HG03097 (cell line): Measurements from ENCODE around the gene SLC27A5.
"Not testable (repeated sequence)": the region's sequence is repeated elsewhere in the genome, so short reads cannot be mapped to it uniquely, and the experiment has no call there.

Experiments used
- ATAC-seq: cut with Tn5 transposase; IDR thresholded peaks from one replicate; pipeline ENCODE4 v1.9.1; 2021; ENCODE audit not compliant: unreplicated experiment, low FRiP score

Gene SLC27A5

DNA sequence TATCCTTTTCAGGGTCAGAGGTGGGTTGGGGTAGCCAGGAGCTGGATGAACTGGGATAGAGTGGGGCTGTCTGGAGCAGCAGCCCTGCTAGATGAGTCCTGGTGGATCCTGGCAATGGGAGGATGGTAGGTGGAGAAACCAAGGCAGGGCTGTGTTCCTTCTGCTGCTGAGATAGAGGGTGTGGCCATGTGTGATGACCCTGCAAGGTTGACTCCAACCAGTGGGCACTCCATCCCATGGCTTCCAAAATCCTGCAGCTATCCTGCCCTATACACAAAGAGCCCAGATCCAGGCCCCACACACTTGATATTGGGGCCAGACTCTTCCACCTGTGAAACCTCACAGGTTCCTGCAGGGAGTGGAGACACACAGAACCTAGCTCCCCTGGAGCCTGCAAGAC lies 38.0 kb downstream of the SLC27A5 start:
- ATAC-seq, result no peak

DNA sequence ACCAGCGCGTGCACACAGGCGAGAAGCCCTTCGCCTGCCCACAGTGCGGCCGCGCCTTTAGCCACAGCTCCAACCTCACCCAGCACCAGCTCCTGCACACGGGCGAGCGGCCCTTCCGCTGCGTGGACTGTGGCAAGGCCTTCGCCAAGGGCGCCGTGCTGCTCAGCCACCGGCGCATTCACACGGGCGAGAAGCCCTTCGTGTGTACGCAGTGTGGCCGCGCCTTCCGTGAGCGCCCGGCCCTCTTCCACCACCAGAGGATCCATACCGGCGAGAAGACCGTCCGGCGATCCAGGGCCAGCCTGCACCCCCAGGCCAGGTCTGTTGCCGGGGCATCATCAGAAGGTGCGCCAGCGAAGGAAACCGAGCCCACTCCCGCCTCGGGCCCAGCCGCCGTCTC lies 40.1 kb downstream of the SLC27A5 start:
- no peak for ATAC-seq

DNA sequence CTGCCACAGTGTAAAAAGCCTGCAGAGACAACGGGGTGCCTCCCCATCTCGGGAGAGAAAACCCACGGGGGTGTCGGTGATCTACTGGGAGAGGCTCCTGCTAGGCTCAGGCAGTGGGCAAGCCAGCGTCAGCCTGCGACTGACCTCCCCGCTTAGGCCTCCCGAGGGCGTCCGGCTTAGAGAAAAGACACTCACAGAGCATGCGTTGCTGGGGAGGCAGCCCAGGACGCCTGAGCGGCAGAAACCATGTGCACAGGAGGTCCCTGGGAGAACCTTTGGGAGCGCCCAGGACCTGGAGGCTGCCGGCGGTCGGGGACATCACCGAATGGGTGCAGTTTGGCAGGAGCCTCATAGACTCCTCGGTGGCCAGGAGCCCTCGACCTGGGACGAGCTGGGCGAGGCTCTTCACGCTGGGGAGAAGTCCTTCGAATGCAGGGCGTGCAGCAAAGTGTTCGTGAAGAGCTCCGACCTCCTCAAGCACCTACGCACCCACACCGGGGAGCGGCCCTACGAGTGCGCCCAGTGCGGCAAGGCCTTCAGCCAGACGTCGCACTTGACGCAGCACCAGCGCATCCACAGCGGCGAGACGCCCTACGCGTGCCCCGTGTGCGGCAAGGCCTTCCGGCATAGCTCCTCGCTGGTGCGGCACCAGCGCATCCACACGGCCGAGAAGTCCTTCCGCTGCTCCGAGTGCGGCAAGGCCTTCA lies 40.8 kb downstream of the SLC27A5 start:
- not testable (repeated sequence) for ATAC-seq

DNA sequence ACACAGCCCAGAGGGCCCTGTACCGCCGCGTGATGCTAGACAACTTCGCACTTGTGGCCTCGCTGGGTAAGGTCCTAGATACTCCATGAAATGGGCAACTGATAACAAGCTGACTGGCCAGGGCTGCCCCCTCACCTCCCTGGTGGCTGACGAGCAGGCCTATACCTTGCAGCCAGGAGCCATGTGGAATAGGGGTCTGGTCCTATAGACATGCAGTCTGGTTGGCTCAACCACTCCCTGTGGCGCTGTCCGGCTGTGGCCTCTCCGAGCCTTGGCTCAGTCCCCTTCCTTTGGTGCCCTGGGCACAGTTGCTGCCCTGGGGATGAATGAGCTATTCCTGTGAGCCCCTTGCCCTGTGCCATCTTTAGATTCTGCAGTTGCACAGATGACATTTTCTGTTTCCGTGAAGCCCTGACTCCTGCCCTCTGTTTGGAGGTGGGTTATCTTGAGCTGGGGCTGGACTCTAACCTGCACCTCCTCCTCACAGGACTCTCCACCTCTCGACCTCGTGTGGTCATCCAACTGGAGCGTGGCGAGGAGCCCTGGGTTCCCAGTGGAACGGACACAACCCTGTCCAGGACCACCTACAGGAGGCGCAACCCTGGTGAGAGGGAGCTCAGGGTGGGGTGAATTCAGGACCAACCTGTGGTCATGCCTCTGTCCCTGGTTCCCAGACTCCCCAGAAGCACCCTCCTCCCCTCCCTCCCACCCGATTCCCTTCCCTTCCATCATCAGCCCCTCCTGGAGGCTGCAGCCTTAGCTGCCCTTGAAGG lies 42.4 kb downstream of the SLC27A5 start:
- ATAC-seq, result no peak

DNA sequence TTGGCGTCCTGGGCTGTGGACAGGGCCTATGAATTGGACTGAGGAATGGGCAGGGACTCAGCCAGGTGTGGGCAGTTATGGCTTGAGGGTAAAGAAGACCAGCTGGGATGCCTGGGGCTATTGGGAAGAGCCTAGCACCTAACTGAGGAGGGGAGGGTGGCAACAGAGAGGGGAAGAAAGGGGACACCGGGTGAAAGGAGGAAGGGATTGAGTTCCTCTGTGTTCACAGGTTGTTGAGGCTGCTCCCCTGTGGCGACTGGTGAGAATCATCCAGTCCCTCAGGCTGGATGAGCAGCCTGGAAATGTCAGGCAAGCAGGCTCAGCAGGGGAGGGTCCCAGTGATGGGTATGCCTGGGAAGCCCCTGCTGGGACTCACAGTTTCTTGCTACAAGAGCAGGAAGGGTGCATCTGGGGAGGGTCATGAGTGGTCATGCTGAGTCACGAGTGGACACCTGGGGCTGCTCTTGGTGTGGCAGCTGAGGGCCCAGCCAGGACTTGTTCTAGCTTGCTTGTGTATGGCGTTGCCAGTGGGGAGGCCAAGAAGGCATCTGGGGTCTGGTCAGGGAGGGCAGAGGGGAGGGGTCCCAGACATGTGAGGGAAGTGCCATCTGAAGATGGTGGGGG lies 43.5 kb downstream of the SLC27A5 start:
- ATAC-seq, result no peak

DNA sequence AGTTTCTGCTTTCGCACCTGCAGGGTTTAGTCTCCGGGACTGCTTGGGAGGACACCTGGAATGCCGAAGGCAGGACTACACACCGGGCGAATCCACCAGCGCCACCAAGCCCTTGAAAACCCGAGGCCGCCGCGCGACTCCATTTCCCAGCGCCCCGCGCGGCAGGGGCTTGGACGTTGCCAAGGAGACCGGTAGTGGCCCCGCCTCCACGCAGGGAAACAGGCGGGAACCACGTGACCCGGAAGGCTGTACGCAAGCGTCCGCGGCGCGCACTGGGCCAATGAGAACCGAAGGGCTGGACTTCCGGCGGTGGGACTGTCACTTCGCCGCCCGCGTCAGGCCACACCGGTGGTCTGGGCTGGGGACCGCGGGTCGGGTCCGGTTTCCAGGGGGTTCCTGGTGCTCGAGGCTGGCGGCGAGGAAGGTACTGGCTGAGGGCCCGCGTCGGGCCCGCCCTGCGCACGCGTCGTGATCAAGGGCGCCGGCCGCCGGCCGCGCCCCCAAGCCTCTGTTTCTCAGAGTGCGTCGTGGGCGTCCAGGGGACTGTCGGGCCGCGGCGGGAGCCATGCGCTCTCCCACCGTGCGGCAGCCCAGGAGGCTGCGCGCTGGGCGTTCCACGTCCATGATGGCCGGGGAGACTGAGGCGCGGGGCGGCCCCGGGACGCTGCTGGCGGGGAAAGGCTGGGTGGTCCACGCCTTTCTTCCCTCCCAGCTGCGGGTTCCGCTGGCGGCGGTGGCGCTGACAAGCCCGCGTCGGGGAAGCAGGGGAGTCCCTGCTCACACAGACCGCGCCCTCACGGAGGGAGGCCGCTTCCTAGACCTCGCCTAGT lies 44.8 kb downstream of the SLC27A5 start, which contains the start of gene ZNF324:
Gene ZNF324 (plus strand): TSS at position 321 of the 830 bp plus-strand sequence. CDS start 2,106 bp downstream, outside the sequence.
- peak; percentile 91 for ATAC-seq

DNA sequence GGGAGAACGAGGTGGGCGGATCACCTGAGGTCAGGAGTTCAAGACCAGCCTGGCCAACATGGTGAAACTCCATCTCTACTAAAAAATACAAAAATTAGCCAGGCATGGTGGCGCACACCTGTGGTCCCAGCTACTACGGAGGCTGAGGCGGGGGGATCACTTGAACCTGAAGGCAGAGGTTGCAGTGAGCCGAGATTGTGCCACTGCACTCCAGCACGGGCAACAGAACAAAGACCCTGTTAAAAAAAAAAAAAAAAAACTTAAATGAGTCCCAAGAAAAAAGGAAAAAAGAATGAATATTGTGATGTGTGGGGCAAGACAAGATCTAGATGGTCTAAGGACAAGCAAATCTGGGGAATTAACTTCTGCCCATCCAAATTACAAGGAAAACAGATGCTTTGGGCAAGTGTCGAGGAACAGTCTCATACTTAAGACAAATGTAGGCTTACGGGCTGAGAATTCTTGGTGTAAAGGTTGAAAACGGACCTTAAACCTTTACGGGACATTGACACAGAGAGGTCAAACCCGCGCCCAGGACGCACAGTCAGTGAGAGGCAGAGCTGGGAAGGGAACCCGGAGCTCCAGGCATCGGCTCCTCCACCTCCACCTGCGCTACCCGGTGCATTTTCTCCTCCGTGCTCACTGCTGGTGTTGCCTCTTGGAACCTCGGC lies 45.6 kb downstream of the SLC27A5 start:
- peak; percentile 24 for ATAC-seq

DNA sequence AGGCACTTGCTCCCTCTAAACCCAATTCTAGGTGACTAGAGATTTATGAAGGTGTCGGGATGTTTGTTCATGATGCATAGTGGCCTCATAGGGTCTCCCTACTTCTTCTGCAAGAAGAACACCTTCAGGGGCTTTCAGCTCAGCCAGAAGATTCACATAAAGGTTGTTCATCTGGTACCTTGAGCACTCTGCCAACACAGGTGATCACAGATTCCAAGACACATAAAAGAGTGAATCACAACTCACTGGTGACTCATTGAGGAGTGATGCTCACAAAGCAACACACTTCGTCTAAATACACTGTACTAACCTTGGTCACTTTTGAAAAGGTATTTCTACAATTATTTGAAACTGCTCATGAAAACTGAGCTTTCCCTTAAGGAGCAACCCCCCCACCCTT lies 51.8 kb downstream of the SLC27A5 start:
- ATAC-seq, result no peak

DNA sequence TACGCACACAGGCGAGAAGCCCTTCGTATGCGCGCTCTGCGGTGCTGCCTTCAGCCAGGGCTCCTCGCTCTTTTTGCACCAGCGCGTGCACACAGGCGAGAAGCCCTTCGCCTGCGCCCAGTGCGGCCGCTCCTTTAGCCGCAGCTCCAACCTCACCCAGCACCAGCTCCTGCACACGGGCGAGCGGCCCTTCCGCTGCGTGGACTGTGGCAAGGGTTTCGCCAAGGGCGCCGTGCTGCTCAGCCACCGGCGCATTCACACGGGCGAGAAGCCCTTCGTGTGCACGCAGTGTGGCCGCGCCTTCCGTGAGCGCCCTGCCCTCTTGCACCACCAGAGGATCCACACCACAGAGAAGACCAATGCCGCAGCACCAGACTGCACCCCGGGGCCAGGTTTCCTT lies 55.7 kb downstream of the SLC27A5 start:
- ATAC-seq, result no peak

DNA sequence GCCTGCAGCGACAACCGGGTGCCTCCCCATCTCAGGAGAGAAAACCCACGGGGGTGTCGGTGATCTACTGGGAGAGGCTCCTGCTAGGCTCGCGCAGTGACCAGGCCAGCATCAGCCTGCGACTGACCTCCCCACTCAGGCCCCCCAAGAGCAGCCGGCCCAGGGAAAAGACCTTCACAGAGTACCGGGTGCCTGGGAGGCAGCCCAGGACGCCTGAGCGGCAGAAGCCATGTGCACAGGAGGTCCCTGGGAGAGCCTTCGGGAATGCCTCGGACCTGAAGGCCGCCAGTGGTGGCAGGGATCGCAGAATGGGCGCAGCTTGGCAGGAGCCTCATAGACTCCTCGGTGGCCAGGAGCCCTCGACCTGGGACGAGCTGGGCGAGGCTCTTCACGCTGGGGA lies 56.5 kb downstream of the SLC27A5 start:
- ATAC-seq, result no peak

DNA sequence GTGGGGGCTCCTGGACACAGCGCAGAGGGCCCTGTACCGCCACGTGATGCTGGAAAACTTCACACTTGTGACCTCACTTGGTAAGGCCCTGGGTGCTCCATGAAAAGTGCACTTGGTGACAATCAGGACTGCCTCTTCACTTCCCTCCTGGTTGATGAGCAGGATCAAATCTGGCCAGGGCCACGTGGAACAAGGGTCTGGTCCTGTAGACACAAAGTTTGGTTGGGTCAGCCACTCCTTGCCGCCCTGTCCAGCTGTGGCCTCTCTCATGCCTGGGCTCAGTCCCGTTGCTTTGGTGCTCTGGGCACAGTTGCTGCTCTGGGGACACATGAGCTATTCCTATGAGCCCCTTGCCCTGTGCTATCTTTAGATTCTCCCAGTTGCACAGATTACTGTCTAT lies 58.0 kb downstream of the SLC27A5 start:
- no peak for ATAC-seq

DNA sequence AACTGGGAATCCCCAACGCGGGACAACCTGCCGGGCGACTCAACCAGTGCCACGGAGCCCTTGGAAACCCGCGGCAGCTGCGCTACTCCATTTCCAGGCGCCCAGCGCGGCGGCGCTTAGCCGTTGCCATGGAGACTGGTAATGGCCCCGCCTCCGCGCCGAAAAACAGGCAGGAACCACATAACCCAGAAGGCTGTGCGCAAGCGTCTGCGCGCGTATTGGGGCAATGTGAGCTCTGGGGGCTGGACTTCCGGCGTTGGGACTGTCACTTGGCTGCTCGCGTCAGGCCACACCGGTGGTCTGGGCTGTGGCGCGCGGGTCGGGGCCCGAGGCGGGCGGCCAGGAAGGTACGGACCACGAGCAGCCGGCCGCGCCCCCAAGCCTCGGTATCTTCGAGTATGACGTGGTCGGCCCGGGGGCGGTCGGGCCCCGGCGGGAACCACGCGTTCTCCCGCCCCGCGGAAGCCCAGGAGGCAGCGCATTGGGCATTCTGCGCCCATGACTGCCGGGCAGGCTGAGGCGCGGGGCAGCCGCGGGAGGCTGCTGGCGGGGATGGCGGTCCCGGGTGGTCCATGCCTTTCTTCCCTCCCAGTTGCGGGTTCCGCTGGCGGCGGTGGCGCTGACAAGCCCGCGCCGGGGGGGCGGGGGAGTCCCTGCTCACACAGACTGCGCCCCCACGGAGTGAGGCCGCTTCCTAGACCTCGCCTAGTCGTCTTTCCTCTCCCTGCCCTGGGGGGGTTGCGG lies 60.3 kb downstream of the SLC27A5 start, which contains the start of gene ZNF324B:
Gene ZNF324B (plus strand): TSS at position 265 of the 744 bp plus-strand sequence. CDS start 2,080 bp downstream, outside the sequence.
- ATAC-seq, result peak; percentile 94

DNA sequence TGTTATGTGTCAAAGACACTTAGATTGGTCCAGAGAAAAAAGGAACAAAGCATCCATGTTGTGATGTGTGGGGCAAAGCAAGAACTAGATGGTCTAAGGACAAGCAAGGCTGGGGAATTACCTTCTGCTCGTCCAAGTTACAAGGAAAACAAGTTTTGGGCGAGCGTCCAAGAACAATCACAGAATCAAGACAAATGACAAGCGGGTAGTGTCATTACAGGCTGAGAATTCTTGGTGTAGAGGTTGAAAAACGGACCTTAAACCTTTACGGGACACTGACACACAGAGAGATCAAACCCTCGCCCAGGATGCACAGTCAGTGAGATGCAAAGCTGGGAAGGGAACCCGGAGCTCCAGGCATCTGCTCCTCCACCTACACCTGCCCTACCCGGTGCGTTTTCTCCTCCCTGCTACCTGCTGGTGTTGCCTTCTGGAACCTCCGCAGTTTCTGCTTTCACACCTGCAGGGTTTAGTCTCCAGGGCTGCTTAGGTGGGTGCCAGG lies 60.9 kb downstream of the SLC27A5 start:
- peak; percentile 5 for ATAC-seq

DNA sequence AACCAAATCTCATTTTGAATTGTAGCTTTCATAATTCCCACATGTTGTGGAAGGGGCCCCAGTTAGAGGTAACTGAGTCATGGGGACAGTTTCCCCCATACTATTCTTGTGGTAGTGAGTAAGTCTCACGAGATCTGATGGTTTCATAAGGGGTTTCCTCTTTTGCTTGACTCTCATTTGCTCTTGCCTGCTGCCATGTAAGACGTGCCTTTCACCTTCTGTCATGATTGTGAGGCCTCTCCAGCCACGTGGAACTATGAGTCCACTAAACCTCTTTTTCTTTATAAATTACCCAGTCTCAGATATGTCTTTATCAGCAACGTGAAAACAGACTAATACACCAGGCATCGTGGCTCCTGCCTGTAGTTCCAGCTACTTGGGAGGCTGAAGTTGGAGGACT lies 61.8 kb downstream of the SLC27A5 start:
- ATAC-seq, result not testable (repeated sequence)

DNA sequence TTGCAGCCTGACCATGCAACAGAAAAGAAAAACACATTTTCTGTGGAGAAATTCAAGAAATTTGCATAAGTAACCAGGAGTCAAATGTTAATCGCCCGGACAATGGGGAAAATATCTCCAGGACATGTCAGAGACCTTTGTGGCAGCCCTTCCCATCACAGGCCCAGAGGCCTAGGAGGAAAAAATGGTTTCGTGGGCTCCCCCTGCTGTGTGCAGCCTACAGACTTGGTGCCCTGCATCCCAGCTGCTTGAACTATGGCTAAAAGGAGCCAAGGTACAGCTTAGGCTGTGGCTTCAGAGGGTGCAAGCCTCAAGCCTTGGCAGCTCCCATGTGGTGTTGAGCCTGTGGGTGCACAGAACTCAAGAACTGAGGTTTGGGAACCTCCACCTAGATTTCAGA lies 62.9 kb downstream of the SLC27A5 start:
- not testable (repeated sequence) for ATAC-seq
